BE2C (cell line): ENCODE data around the gene SBK3.
"Not testable (repeated sequence)": the region's sequence is repeated elsewhere in the genome, so short reads cannot be mapped to it uniquely, and the experiment has no call there.

Experiments
- DNase-seq: peaks from one replicate; pipeline ENCODE4 v3.0.0-alpha.2; 2020
- H3K27me3 ChIP-seq: fragments of 250-450 bp; sonication (Bioruptor Pico); 2 replicates; pipeline ENCODE4 v1.5.1; 2020; ENCODE audit warnings: mild to moderate bottlenecking
- H3K36me3 ChIP-seq: fragments of 250-450 bp; sonication (Bioruptor Pico); 2 replicates; pipeline ENCODE4 v1.5.1; 2020; ENCODE audit warnings: mild to moderate bottlenecking
- H3K4me1 ChIP-seq: fragments of 250-450 bp; sonication (Bioruptor Pico); 2 replicates; pipeline ENCODE4 v1.5.1; 2020
- H3K4me3 ChIP-seq: 2 replicates; pipeline ENCODE4 v1.5.1; 2011; ENCODE audit warnings: low read depth, low read length
- H3K9me3 ChIP-seq: fragments of 250-450 bp; sonication (Bioruptor Pico); 2 replicates; pipeline ENCODE4 v1.5.1; 2020
- TF ChIP-seq, protein P1 (sequence below): IDR thresholded peaks from 2 replicates; pipeline ENCODE4 v1.5.1; 2012; ENCODE audit warnings: mild to moderate bottlenecking, low read depth, low read length

SBK3 gene

DNA sequence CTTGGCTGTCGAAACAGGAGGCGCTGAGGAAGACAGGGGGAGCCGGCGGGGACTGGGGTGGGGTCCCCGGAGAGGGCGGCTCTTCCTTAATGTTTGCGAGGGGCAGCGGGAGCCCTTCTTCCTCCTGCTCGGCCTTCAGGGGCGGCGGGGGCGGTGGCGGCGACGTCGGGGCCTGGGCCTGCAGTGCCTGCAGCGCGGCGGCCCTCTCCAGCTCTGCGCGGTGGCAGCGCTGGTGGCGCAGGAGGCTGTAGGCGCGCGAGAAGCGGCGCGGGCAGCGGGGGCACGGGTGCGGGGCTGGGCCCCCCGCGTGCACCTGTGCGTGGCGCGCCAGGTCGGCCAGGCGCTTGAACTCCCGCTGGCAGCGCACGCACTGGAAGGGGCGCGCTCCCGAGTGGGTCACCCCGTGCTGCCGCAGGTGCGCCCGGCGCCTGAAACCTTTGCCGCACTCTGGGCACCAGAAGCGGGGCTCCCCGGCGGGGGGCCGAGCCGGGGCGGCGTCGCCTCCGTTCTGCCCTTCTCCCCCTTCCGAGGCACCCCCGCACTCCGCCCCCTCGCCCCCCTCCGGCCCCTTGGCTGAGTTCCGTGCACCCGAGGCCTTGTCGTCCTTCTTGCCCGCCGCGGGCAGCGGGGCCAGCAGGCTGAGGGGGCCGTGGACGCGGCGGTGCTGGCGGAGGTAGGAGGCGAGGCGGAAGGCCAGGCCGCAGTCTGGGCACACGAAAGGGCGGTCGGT is 32.9 kb upstream of the SBK3 start:
- Histone ChIP-seq H3K4me1 (peaks cover 2% of the 10 kb centered on the region; the same call in 1 of the 2 replicates), H3K9me3 (no peaks in the 10 kb centered on the region), H3K36me3 (peaks cover 12% of the 10 kb centered on the region), H3K4me3 (no peak overlapping the region), H3K27me3 (no peaks in the 10 kb centered on the region)
- no peak for DNase-seq
- TF ChIP-seq, protein P1, sequence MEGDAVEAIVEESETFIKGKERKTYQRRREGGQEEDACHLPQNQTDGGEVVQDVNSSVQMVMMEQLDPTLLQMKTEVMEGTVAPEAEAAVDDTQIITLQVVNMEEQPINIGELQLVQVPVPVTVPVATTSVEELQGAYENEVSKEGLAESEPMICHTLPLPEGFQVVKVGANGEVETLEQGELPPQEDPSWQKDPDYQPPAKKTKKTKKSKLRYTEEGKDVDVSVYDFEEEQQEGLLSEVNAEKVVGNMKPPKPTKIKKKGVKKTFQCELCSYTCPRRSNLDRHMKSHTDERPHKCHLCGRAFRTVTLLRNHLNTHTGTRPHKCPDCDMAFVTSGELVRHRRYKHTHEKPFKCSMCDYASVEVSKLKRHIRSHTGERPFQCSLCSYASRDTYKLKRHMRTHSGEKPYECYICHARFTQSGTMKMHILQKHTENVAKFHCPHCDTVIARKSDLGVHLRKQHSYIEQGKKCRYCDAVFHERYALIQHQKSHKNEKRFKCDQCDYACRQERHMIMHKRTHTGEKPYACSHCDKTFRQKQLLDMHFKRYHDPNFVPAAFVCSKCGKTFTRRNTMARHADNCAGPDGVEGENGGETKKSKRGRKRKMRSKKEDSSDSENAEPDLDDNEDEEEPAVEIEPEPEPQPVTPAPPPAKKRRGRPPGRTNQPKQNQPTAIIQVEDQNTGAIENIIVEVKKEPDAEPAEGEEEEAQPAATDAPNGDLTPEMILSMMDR, result no peak

DNA sequence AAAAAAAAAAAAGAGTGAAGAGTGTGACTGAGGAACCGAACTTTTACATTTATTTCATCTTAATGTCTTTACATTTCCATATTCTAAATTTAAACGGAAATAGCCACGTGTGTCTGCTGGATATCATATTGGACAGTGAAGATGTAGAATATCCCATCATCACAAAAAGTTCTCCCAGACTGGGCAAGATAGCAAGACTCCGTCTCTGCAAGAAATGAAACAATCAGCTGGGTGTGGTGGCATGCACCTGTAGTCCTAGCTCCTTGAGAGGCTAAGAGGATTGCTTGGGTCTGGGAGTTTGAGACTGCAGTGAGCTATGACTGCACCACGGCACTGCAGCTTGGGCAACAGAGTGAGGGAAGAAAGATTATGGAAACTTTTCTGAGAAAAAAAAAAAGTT is 31.4 kb upstream of the SBK3 start:
- no peak for DNase-seq
- H3K27me3 ChIP-seq, result no peaks in the 10 kb centered on the region
- peaks cover 12% of the 10 kb centered on the region for H3K36me3 ChIP-seq
- H3K4me1 ChIP-seq, result no peaks in the 10 kb centered on the region; the same call in 1 of the 2 replicates
- no peaks in the 10 kb centered on the region for H3K9me3 ChIP-seq
- no peak overlapping the region for H3K4me3 ChIP-seq
- TF ChIP-seq, protein P1, result no peak

DNA sequence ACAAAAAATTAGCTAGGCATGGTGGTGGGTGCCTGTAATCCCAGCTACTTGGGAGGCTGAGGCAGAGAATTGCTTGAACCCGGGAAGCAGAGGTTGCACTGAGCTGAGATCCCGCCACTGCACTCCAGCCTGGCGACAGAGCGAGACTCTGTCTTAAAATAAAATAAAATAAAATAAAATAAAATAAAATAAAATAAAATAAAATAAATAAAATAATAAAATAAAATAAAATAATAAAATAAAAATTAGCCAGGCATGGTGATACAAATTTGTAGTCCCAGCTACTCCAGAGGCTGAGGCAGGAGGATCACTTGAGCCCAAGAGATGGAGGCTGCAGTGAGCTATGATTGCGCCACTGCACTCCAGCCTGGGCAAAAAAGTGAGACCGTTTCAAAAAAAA is 28.6 kb upstream of the SBK3 start:
- not testable (repeated sequence) for H3K4me1 ChIP-seq, DNase-seq, H3K4me3 ChIP-seq, H3K9me3 ChIP-seq, H3K27me3 ChIP-seq
- H3K36me3 ChIP-seq, result peaks cover 12% of the 10 kb centered on the region

DNA sequence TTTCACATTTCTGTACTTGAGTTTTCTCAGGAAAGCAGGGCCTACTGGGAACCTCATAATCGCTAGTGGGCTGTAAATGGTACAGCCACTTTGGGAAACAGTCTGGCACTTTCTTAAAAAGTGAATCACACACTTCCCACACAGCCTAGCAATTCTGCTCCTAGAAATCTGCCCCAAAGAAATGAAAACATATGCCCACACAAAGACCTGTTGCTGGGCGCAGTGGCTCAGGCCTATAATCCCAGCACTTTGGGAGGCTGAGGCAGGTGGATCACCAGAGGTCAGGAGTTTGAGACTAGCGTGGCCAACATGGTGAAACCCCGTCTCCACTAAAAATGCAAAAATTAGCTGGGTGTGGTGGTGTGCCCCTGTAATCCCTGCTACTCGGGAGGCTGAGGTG is 24.1 kb upstream of the SBK3 start:
- H3K9me3 ChIP-seq, H3K36me3 ChIP-seq, H3K27me3 ChIP-seq, H3K4me1 ChIP-seq, H3K4me3 ChIP-seq, DNase-seq: not testable (repeated sequence)

DNA sequence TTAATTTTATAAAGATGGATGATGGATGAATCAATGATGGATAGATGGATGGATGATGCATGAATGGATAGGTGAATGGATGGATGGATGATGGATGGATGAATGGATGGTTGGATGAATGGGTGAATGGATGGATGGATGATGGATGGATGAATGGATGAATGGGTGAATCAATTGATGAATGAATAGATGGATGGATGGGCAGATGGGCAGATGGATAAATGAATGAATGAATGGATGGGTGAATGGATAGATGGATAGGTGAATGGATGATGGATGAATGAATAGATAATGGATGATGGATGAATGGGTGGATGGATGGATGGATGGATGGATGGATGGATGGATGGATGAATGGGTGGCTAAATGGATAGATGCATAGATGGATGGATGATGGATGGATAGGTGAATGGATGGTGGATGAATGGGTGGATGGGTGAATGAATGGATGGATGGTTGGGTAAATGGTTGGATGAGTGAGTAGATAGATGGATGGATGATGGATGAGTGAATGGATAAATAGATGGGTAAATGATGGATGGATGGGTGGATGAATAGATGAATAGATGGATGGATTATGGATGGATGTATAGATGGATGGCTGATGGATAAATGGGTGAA is 22.5 kb upstream of the SBK3 start:
- TF ChIP-seq, protein P1, result no peak
- no peak for DNase-seq
- H3K36me3 ChIP-seq, result no peaks in the 10 kb centered on the region
- H3K4me3 ChIP-seq, result no peak overlapping the region
- H3K4me1 ChIP-seq, result no peaks in the 10 kb centered on the region
- no peaks in the 10 kb centered on the region for H3K9me3 ChIP-seq
- no peaks in the 10 kb centered on the region for H3K27me3 ChIP-seq

DNA sequence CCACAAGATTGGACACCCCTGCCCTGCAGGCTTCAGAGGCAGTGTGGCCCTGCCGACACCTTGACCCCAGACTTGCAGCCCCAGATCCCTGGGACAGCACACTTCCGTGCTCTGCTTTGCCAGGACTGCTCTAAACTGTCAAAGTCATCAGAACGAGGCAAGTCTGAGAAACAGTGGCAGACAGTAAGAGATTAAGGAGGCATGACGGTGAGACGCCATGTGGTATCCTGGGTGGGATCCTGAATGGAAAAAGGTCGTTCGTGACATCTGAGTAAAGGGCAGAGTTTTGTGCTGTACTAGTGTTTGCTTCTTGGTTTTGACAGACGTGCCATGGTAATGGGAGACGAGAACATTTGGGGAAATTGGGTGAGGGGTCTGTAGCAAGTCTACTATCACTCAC is 21.5 kb upstream of the SBK3 start:
- Histone ChIP-seq H3K4me1 (no peaks in the 10 kb centered on the region), H3K4me3 (no peak overlapping the region), H3K9me3 (no peaks in the 10 kb centered on the region), H3K27me3 (no peaks in the 10 kb centered on the region), H3K36me3 (no peaks in the 10 kb centered on the region)
- TF ChIP-seq, protein P1, result no peak
- no peak for DNase-seq

DNA sequence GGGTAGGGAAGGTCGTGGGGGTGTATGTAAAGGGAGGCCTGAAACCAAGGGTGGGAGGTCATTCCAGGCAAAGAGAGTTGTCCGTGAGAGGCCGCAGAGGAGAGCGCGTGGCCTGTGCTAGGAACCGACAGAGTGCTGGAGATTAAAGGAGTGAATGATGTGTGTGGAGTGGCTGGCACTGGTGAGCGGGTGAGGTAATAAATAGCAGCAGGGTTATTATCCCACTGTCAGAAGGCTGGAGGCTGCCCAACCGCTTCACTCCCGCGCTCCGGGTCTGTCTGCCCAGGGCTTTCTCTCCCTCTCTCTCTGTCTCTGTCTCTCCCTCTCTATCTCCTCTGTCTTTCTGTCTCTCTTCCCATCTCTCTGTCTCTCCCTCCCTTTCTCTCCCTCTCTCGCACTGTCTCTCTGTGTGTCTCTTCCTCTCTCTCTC is 17.9 kb upstream of the SBK3 start:
- DNase-seq, result no peak
- H3K9me3 ChIP-seq, result no peaks in the 10 kb centered on the region
- TF ChIP-seq, protein P1, result no peak
- H3K4me3 ChIP-seq, result no peak overlapping the region
- no peaks in the 10 kb centered on the region for H3K4me1 ChIP-seq
- no peaks in the 10 kb centered on the region for H3K27me3 ChIP-seq
- no peaks in the 10 kb centered on the region for H3K36me3 ChIP-seq
